Hematopoietic multipotent progenitor cell treated with erythropoietin and hydrocortisone succinate and interleukin-3 and kit ligand, for 6 days (in vitro differentiated cells): ENCODE data around the gene CHCHD4.

Source experiments
- DNase-seq: peaks from one replicate; pipeline ENCODE4 v3.0.0-alpha.2; 2015

CHCHD4 gene

GRCh38 chr3:14148041-14148985, 23.6 kb upstream of the CHCHD4 start:
- DNase-seq = peak; percentile 17

GRCh38 chr3:14147617-14148016, 22.9 kb upstream of the CHCHD4 start:
- DNase-seq = no peak

- DNase-seq = no peak
Measured at GRCh38 chr3:14147066-14147435, 22.4 kb upstream of the CHCHD4 start.

- no peak for DNase-seq
Measured at GRCh38 chr3:14146381-14147065, 21.9 kb upstream of the CHCHD4 start.

- no peak for DNase-seq
Measured at GRCh38 chr3:14145670-14146380, 21.2 kb upstream of the CHCHD4 start.

- no peak for DNase-seq
Measured at GRCh38 chr3:14145236-14145635, 20.6 kb upstream of the CHCHD4 start.

- DNase-seq = peak; percentile 96
Measured at GRCh38 chr3:14144423-14145075, 19.9 kb upstream of the CHCHD4 start.

GRCh38 chr3:14143271-14144225, 18.9 kb upstream of the CHCHD4 start:
- no peak for DNase-seq

GRCh38 chr3:14142567-14143270, 18.0 kb upstream of the CHCHD4 start:
- DNase-seq = no peak

- no peak for DNase-seq
Measured at GRCh38 chr3:14141602-14142341, 17.1 kb upstream of the CHCHD4 start.

- DNase-seq = no peak
Measured at GRCh38 chr3:14141144-14141543, 16.5 kb upstream of the CHCHD4 start.

GRCh38 chr3:14140668-14141067, 16.0 kb upstream of the CHCHD4 start:
- no peak for DNase-seq

- no peak for DNase-seq
Measured at GRCh38 chr3:14139771-14140170, 15.1 kb upstream of the CHCHD4 start.

GRCh38 chr3:14138878-14139655, 14.4 kb upstream of the CHCHD4 start:
- DNase-seq = no peak

- DNase-seq = no peak
Measured at GRCh38 chr3:14138109-14138877, 13.6 kb upstream of the CHCHD4 start.

GRCh38 chr3:14137445-14137844, 12.8 kb upstream of the CHCHD4 start:
- DNase-seq = no peak

GRCh38 chr3:14137004-14137403, 12.3 kb upstream of the CHCHD4 start:
- DNase-seq = no peak

- no peak for DNase-seq
Measured at GRCh38 chr3:14135581-14135980, 10.9 kb upstream of the CHCHD4 start.

- DNase-seq = no peak
Measured at GRCh38 chr3:14134291-14134690, 9.6 kb upstream of the CHCHD4 start.
